ENCODE data around the gene TRIM24. TPM values are rescaled to one million over a fixed set of nuclear protein-coding genes. Genes with fewer than 3 reads are reported as not detected.

TRIM24 gene
- total and polyA plus RNA-seq, 2 of the 13 experiments (the other 11 are each of a cell fraction or from before 2014, with no cell fraction given), result 100 to 106 TPM

GRCh38 chr7:138553805-138554204 is 93.7 kb downstream of the TRIM24 start (continued):
- TF ChIP-seq NKX3-1 (CRISPR knock-in tag; IDR thresholded peaks at IDR 0.05) (no peak), AGO2 (optimal IDR thresholded peaks at IDR 0.05; ENCODE audit: low read depth, low read length) (peak; percentile 41), RBM22 (optimal IDR thresholded peaks at IDR 0.05; ENCODE audit: low read length) (peak; percentile 99), NFE2L2 (IDR thresholded peaks at IDR 0.05; ENCODE audit: low read length) (no peak), ZBTB7A (CRISPR knock-in tag; IDR thresholded peaks at IDR 0.05) (no peak), NR2F6 (IDR thresholded peaks at IDR 0.05) (no peak), NR2F6 (CRISPR knock-in tag; IDR thresholded peaks at IDR 0.05) (no peak)

DNA sequence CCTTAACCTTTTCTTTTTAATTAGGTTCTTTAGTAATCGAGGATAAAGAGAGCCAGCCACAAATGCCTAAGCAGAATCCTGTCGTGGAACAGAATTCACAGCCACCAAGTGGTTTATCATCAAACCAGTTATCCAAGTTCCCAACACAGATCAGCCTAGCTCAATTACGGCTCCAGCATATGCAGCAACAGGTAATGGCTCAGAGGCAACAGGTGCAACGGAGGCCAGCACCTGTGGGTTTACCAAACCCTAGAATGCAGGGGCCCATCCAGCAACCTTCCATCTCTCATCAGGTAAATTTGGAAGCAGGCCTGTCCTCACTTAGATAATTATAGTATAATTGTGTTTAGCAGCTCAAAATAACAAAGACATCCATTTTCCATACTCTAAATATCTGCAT is 94.6 kb downstream of the TRIM24 start:
- no peak for ATAC-seq
- no peak for TF ChIP-seq SMARCE1 (IDR thresholded peaks at IDR 0.05; ENCODE audit: borderline replicate concordance)
- no peak for TF ChIP-seq ZNF558 (CRISPR knock-in tag; IDR thresholded peaks at IDR 0.05; ENCODE audit: borderline replicate concordance)
- TF ChIP-seq ZNF672 (CRISPR knock-in tag; IDR thresholded peaks at IDR 0.05), result no peak
- peak; percentile 99 for TF ChIP-seq RBM22 (optimal IDR thresholded peaks at IDR 0.05; ENCODE audit: low read length)
- TF ChIP-seq POLR2AphosphoS5 (IDR thresholded peaks at IDR 0.05; ENCODE audit: low read depth, low read length), result peak; percentile 48; the same call in 1 of the 2 replicates
- Histone ChIP-seq H3K27me3 (ENCODE audit: control insufficient read depth in 1 of 2, insufficient read depth in 2 of 2, low read length in 2 of 2) (no peaks in the 10 kb centered on the region), H3K4me3 (replicated peaks in 1 of 3; ENCODE audit: insufficient read depth in 1 of 3, low read depth in 2 of 3, low read length in 3 of 3) (no peak overlapping the region), H3K27ac (ENCODE audit: extremely low read length, insufficient read depth, low read length) (no peak overlapping the region), H3K9ac (ENCODE audit: insufficient read depth, low read depth, low read length) (no peak overlapping the region), H3K79me2 (ENCODE audit: insufficient read depth, low read length) (peaks cover 18% of the 10 kb centered on the region), H3K4me2 (ENCODE audit: low read depth, low read length) (no peak overlapping the region), H4K20me1 (ENCODE audit: insufficient read depth, low read length) (no peaks in the 10 kb centered on the region), H2AFZ (ENCODE audit: low read length) (no peak overlapping the region), H3K9me3 (ENCODE audit: low read length) (peaks cover 12% of the 10 kb centered on the region), H3K36me3 (replicated peaks in 1 of 2; ENCODE audit: control insufficient read depth in 1 of 2, insufficient read depth in 2 of 2, low read length in 2 of 2) (peaks cover 37 to 94% of the 10 kb centered on the region in 2 experiments), H3K4me1 (ENCODE audit: insufficient read depth, low read length) (peaks cover 32% of the 10 kb centered on the region; the same call in 1 of the 2 replicates)
- 99% methylated on average over 3 of the region's 4 CpGs for WGBS (ENCODE audit: low lambda C conversion rate)
- in situ Hi-C loops (cut with HindIII; ENCODE audit: extremely low pct_ligation_motif_present, low pct_unique_long_range_greater_than_20kb), result no loop called here
- no peak for DNase-seq (ENCODE audit: low spot score)
- CTCF ChIA-PET (ENCODE audit: low intra/inter-chr PET ratio, low total read pairs), result no interaction called here
- BruUV-seq (replicated peaks), result no TSS peak
- FAIRE-seq, result no peak
- POLR2A ChIA-PET, result no interaction called here
- intact Hi-C loops (cut with micrococcal nuclease; ENCODE audit: unreplicated experiment), result no loop called here
